GM19035 (cell line): ENCODE data around the gene PCDH9.

Experiments used
- ATAC-seq: cut with Tn5 transposase; IDR thresholded peaks from one replicate; pipeline ENCODE4 v1.9.1; 2021; ENCODE audit not compliant: unreplicated experiment

Gene PCDH9

GRCh38 chr13:66365101-66365500, 865.0 kb downstream of the PCDH9 start:
- no peak for ATAC-seq

DNA sequence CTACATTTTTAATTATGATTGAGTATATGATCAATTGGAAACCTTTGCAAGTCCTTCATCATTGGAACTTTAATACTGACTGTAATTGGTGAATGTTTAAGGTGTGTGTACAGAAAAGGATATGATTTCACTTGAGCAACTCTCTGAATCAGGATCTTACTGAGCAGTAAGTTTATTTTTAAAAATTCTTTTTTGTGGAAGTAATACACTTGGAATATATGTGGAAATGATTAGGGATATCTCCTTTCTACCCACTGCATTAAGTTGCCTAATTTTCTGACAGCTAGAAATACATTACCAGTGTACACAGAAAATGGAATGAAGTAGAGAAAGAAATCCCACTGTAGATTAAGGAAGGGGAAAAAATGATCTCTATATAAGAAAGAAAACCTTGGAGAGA, 865.8 kb downstream of the PCDH9 start:
- no peak for ATAC-seq

DNA sequence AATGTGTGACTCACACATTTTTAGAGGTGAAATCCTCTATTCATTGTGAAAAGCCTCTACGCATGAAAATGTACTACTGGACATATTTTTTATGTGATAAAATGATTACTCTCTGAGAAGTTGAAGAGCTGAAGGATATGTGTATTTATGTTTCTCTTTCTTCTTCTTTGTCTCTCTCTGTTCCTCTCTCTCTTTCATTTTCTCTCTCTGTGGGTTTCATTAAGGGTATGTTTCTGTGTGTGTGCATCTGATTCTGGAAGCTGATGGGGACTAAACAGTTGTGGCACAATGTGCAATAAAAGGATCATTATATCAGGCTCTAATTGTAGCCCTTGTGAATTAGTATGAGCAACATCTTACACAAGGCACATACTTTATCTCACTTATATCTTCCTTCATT, 867.7 kb downstream of the PCDH9 start:
- ATAC-seq: no peak

DNA sequence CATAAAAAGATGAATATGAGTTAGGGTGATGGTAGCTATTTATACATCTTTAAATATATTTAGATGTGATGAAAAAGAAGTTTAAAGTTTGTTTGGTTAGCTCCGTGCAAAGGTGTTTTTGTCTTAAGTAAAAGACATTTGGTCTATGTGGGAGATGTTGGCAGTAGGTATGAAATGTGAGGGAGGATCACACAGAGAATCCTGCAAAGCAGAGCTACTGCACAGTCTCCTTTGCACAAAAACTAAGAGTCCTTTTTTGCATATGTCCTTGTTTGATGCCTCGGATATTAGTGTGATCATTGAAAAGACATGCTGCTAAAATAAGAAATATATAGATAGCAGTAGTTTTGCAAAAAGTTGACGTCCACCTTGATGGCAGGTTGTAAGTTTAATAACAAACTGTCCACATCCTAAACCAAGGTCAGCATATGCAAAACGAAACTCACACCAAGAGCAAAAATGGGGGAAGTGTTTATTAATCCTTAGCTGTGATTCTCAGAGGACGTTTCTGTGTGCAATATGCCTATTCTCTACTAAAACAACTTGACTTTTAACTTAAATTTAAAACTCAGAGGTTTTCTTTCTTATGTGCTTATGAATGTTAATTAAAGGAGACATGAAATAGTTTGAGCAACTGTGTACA, 870.1 kb downstream of the PCDH9 start:
- ATAC-seq: no peak

DNA sequence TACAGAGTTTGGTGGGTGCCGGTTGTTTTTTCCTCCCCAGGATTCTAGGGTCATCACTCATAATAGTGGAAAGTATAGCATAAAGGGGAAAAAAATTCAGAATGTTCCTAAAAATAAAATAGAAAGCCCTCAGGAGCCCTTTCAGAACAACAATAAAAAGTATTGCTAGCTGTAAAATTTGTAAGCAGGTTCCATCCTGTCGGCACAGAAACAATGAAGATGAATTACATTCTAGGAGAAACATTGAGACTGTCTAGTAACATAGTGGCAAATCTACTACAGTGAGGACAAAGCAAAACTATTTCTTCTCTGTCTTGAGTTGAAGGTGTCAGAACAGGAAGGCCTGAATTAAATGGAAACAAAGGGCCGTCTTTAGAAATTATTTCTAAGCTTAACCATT, 870.7 kb downstream of the PCDH9 start:
- ATAC-seq: no peak

DNA sequence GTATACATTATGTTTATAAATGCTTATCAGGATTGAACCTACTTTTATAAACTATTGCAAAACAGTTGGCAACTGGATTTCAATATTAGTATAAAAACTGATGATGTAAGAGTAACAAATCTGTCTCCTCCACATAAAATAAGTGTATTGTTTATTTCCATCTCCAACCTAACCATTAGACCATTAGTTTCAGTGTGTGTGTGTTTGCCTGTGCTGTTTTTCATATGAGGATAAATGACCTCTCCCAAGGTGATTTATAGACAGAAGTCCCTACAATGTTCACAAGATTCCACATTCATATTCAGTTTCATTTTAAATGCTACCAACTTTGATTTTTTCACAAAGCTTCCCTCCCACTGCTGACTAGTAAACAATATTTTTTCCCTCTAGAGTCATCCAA, 871.6 kb downstream of the PCDH9 start:
- ATAC-seq: no peak

- no peak for ATAC-seq
These were observed 872.7 kb downstream of the PCDH9 start for GRCh38 chr13:66357463-66357862.

- ATAC-seq: no peak
These were observed 875.0 kb downstream of the PCDH9 start for GRCh38 chr13:66354879-66355751.

DNA sequence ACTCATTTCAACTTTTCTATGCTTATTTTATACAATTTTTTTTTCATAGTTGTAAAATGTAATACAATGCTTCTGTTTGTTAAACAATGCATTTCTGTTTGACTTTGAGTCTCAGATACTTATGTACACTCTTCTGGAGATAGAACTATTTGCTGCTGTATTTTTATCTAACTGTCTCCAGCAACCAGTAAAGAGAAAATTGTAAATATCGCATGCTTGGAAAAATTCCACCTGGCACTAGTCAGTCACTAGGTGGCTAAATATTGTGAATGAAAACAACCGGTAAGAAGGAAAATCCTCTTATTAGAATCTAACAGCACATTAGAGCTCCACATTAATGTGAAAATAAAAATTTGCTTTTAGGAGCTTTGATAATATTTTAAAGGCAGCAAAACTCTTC, 876.5 kb downstream of the PCDH9 start:
- no peak for ATAC-seq

- no peak for ATAC-seq
These were observed 880.2 kb downstream of the PCDH9 start for GRCh38 chr13:66349966-66350365.

GRCh38 chr13:66348745-66349690, 881.1 kb downstream of the PCDH9 start:
- ATAC-seq: no peak

DNA sequence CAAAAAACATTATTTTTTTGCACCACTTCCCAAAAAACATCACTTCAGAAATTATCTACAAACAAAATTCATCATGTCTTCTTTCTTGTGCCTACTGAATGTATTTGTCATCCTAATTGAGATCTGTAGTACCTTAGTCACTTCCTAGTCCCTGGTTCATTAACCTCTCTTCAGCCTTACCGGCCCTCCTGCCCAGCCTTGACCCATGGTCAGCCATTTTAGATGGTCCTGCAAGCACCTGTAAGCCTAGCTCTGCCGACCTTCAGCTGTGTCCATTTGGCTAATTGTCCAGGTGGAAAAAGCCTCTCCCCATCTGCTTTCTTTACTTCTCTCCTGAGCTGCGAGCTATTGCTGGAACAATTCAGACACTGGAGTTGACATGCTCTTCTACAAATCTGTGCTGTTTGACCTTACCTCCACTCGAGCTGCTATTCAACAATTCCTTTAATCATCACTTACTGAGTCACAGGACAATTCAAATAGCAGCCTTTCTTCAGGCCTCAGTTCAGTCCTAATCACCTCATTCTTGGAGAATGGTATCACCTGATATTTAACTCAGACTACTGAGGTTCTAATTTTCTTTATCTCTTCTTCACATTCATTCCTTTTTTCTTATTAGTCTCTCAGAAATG, 882.5 kb downstream of the PCDH9 start:
- ATAC-seq: no peak

- ATAC-seq: no peak
These were observed 884.2 kb downstream of the PCDH9 start for GRCh38 chr13:66345971-66346370.

- ATAC-seq: no peak
These were observed 884.7 kb downstream of the PCDH9 start for GRCh38 chr13:66345518-66345810.

DNA sequence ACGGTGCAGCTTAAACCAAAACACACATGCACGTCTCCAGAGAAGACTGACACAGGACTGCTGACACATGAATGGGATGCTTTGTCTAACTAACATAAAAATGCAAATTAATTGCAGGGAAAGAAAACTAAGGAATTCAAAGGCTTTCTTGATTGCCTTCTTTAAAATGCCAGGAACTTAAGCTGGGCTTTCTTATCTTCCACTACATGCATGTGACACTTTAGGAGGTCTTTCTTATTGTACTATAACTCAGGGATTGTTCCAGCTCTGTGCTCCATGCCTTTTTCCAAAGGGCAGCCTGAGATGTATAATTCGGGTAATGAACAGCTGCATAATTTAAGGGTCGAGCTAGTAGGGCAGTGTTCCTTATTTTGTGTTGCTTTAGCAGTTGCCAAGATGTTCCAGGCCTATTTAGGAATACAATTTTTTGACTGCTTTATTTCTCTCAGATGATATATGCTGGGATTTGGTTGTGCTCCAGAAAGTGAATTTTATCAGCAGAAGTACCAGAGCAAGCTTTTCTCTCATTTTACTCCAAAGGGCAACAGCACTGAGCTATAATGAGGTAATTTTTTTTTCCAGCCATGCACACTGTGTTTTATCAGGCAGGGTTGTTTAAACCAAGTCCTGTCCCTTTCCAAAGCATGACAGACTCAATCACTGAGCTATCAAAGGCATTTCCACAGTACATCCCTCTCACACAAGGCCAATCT, 885.2 kb downstream of the PCDH9 start:
- no peak for ATAC-seq

GRCh38 chr13:66343224-66343828, 886.8 kb downstream of the PCDH9 start:
- ATAC-seq: no peak

GRCh38 chr13:66341635-66342377, 888.3 kb downstream of the PCDH9 start:
- ATAC-seq: no peak

- ATAC-seq: no peak
These were observed 890.9 kb downstream of the PCDH9 start for GRCh38 chr13:66339214-66339613.

GRCh38 chr13:66338542-66338941, 891.6 kb downstream of the PCDH9 start:
- ATAC-seq: no peak
